GM19455 (cell line): Measurements from ENCODE around the gene MVB12B.
"Not testable (repeated sequence)": the region's sequence is repeated elsewhere in the genome, so short reads cannot be mapped to it uniquely, and the experiment has no call there.

ENCODE experiments used
- ATAC-seq: cut with Tn5 transposase; IDR thresholded peaks from one replicate; pipeline ENCODE4 v1.9.1; 2021; ENCODE audit not compliant: unreplicated experiment

The MVB12B gene

DNA sequence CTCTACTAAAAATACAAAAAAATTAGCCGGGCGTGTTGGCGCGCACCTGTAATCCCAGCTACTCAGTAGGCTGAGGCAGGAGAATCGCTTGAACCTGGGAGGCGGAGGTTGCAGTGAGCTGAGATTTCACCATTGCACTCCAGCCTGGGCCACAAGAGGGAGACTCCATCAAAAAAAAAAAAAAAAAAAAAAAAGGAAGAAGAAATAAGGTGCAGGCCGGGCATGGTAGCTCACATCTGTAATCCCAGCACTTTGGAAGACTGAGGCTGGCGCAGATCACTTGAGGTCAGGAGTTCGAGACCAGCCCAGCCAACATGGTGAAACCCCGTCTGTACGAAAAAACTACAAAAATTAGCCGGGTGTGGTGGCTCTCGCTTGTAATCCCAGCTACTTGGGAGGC lies 228.8 kb downstream of the MVB12B start:
- not testable (repeated sequence) for ATAC-seq
